IMR-90 (cell line): ENCODE data around the gene MSH2.
"Not testable (repeated sequence)": the region's sequence is repeated elsewhere in the genome, so short reads cannot be mapped to it uniquely, and the experiment has no call there.

Experiments used
- BHLHE40 ChIP-seq: fragments of 150-350 bp; IDR thresholded peaks from 2 replicates; pipeline ENCODE4 v1.6.1; 2016; ENCODE audit warnings: mild to moderate bottlenecking, low read depth, low read length
- MAZ ChIP-seq: IDR thresholded peaks from 2 replicates; pipeline ENCODE4 v1.6.1; 2012; ENCODE audit warnings: low read depth, mild to moderate bottlenecking, low read length, improper control_type of control experiment, moderate library complexity, borderline replicate concordance
- MXI1 ChIP-seq: IDR thresholded peaks from 2 replicates; pipeline ENCODE4 v1.6.1; 2012; ENCODE audit warnings: low read depth, mild to moderate bottlenecking, low read length, moderate library complexity, borderline replicate concordance
- POLR2A ChIP-seq: IDR thresholded peaks from 2 replicates; pipeline ENCODE4 v1.6.1; 2012; ENCODE audit warnings: mild to moderate bottlenecking, low read depth, low read length
- RFX5 ChIP-seq: IDR thresholded peaks from 2 replicates; pipeline ENCODE4 v1.8.0; 2012; ENCODE audit warnings: low read depth, mild to moderate bottlenecking, low read length, moderate library complexity
- TF ChIP-seq, protein P1 (sequence below): conservative IDR thresholded peaks from 2 replicates; pipeline ENCODE4 v1.5.1; 2012; ENCODE audit warnings: mild to moderate bottlenecking, low read depth, low read length, improper control_type of control experiment
- TF ChIP-seq, protein P2 (sequence below): fragments of 150-350 bp; IDR thresholded peaks from 2 replicates; pipeline ENCODE4 v1.6.1; 2017; ENCODE audit warnings: mild to moderate bottlenecking, antibody characterized with exemption, low read length, low read depth
- TF ChIP-seq, protein P3 (sequence below): fragments of 150-350 bp; IDR thresholded peaks from 2 replicates; pipeline ENCODE4 v1.6.1; 2016; ENCODE audit warnings: low read depth, mild to moderate bottlenecking, low read length, moderate library complexity, borderline replicate concordance

DNA sequence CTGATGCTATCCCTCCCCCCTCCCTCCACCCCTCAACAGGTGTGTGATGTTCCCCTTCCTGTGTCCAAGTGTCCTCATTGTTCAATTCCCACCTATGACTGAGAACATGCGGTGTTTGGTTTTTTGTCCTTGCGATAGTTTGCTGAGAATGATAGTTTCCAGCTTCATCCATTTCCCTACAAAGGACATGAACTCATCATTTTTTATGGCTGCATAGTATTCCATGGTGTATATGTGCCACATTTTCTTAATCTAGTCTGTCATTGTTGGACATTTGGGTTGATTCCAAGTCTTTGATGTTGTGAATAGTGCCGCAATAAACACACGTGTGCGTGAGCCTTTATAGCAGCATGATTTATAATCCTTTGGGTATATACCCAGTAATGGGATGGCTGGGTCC is 51.9 kb downstream of the MSH2 start:
- TF ChIP-seq, protein P1, sequence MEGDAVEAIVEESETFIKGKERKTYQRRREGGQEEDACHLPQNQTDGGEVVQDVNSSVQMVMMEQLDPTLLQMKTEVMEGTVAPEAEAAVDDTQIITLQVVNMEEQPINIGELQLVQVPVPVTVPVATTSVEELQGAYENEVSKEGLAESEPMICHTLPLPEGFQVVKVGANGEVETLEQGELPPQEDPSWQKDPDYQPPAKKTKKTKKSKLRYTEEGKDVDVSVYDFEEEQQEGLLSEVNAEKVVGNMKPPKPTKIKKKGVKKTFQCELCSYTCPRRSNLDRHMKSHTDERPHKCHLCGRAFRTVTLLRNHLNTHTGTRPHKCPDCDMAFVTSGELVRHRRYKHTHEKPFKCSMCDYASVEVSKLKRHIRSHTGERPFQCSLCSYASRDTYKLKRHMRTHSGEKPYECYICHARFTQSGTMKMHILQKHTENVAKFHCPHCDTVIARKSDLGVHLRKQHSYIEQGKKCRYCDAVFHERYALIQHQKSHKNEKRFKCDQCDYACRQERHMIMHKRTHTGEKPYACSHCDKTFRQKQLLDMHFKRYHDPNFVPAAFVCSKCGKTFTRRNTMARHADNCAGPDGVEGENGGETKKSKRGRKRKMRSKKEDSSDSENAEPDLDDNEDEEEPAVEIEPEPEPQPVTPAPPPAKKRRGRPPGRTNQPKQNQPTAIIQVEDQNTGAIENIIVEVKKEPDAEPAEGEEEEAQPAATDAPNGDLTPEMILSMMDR: not testable (repeated sequence)
- TF ChIP-seq MAZ, POLR2A, MXI1, RFX5, BHLHE40: not testable (repeated sequence)
- TF ChIP-seq, protein P2, sequence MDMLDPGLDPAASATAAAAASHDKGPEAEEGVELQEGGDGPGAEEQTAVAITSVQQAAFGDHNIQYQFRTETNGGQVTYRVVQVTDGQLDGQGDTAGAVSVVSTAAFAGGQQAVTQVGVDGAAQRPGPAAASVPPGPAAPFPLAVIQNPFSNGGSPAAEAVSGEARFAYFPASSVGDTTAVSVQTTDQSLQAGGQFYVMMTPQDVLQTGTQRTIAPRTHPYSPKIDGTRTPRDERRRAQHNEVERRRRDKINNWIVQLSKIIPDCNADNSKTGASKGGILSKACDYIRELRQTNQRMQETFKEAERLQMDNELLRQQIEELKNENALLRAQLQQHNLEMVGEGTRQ: not testable (repeated sequence)
- TF ChIP-seq, protein P3, sequence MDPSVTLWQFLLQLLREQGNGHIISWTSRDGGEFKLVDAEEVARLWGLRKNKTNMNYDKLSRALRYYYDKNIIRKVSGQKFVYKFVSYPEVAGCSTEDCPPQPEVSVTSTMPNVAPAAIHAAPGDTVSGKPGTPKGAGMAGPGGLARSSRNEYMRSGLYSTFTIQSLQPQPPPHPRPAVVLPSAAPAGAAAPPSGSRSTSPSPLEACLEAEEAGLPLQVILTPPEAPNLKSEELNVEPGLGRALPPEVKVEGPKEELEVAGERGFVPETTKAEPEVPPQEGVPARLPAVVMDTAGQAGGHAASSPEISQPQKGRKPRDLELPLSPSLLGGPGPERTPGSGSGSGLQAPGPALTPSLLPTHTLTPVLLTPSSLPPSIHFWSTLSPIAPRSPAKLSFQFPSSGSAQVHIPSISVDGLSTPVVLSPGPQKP: not testable (repeated sequence)
